IMR-90 (cell line): ENCODE data around the gene SLC66A2. TPM values are rescaled to one million over a fixed set of nuclear protein-coding genes. Genes with fewer than 3 reads are reported as not detected.

ENCODE experiments used
- ATAC-seq: fragments of 200-7000 bp; cut with Tn5 transposase; 2 replicates; pipeline ENCODE4 v1.9.1; 2020; ENCODE audit warnings: low read depth, mild to moderate bottlenecking, moderate library complexity
- BruUV-seq: library from RNA; stranded (reverse); fragments of 400-500 nt; replicated peaks from 2 replicates; lab custom pipeline; 2021; lab: Mats Ljungman, UMichigan
- CTCF ChIA-PET: fragments of 300-600 bp; formaldehyde crosslinking; extraction: SDS; loops from one replicate; lab custom pipeline; 2021; ENCODE audit warnings: antibody characterized with exemption; lab: Yijun Ruan, JAX
- POLR2A ChIA-PET: fragments of 300-600 bp; sonication (Branson Sonifier 250); formaldehyde crosslinking; loops from one replicate; lab custom pipeline; 2022; ENCODE audit warnings: antibody characterized with exemption; ENCODE audit not compliant: unreplicated experiment; lab: Charles Lee
- DNase-seq: peaks from one replicate; pipeline ENCODE4 v3.0.0; 2013
- H2AFZ ChIP-seq: replicated peaks from 2 replicates; pipeline ENCODE3; 2013; ENCODE audit warnings: low read length, mild to moderate bottlenecking; ENCODE audit not compliant: poor library complexity
- H2AK5ac ChIP-seq: 2 replicates; pipeline ENCODE4 v1.6.1; 2013; ENCODE audit warnings: low read depth, low read length, inconsistent platforms
- H2AK9ac ChIP-seq: replicated peaks from 2 replicates; pipeline ENCODE3; 2013; ENCODE audit warnings: mild to moderate bottlenecking, low read depth, low read length, moderate library complexity; ENCODE audit not compliant: poor library complexity
- H2BK120ac ChIP-seq: 2 replicates; pipeline ENCODE4 v1.6.1; 2013; ENCODE audit warnings: low read depth, low read length, inconsistent platforms
- H2BK15ac ChIP-seq: 3 replicates; pipeline ENCODE4 v1.6.1; 2013; ENCODE audit warnings: low read depth, low read length, inconsistent platforms
- H2BK20ac ChIP-seq: 2 replicates; pipeline ENCODE4 v1.6.1; 2013; ENCODE audit warnings: low read depth, mild to moderate bottlenecking, inconsistent platforms, low read length, moderate library complexity
- H2BK5ac ChIP-seq: 2 replicates; pipeline ENCODE4 v1.6.1; 2013; ENCODE audit warnings: mild to moderate bottlenecking, low read depth, low read length, inconsistent platforms; ENCODE audit not compliant: poor library complexity, severe bottlenecking
- H3K14ac ChIP-seq: replicated peaks from 2 replicates; pipeline ENCODE4 v1.6.1; 2013; ENCODE audit warnings: low read depth, low read length, inconsistent platforms
- H3K18ac ChIP-seq: 2 replicates; pipeline ENCODE4 v1.6.1; 2013; ENCODE audit warnings: low read depth, low read length, control low read depth
- H3K23ac ChIP-seq: 2 replicates; pipeline ENCODE4 v1.6.1; 2013; ENCODE audit warnings: low read depth, low read length, inconsistent platforms
- H3K27ac ChIP-seq: 2 replicates; pipeline ENCODE4 v1.5.1; 2013; ENCODE audit warnings: mild to moderate bottlenecking, control low read depth, low read length; ENCODE audit not compliant: insufficient read depth
- H3K27me3 ChIP-seq: 2 replicates; pipeline ENCODE4 v1.6.1; 2013; ENCODE audit warnings: low read length; ENCODE audit not compliant: control insufficient read depth, insufficient read depth
- H3K36me3 ChIP-seq: 2 replicates; pipeline ENCODE4 v1.6.1; 2013; ENCODE audit warnings: low read length, mixed read lengths; ENCODE audit not compliant: control insufficient read depth, insufficient read depth
- H3K4ac ChIP-seq: 2 replicates; pipeline ENCODE4 v1.6.1; 2013; ENCODE audit warnings: low read depth, low read length, inconsistent platforms
- H3K4me1 ChIP-seq: 2 replicates; pipeline ENCODE4 v1.6.1; 2013; ENCODE audit warnings: low read length, mixed read lengths; ENCODE audit not compliant: control insufficient read depth, insufficient read depth
- H3K4me2 ChIP-seq: 2 replicates; pipeline ENCODE4 v1.6.1; 2013; ENCODE audit warnings: low read depth, mild to moderate bottlenecking, control low read depth, low read length, moderate library complexity
- H3K4me3 ChIP-seq: 2 replicates; pipeline ENCODE4 v1.5.1; 2013; ENCODE audit warnings: low read depth, mild to moderate bottlenecking, control low read depth, low read length, moderate library complexity; ENCODE audit not compliant: insufficient read depth
- H3K56ac ChIP-seq: 2 replicates; pipeline ENCODE4 v1.6.1; 2013; ENCODE audit warnings: low read length, inconsistent platforms; ENCODE audit not compliant: insufficient read depth; ENCODE audit errors: extremely low read depth
- H3K79me1 ChIP-seq, 2 experiments: 2 replicates each; pipeline ENCODE4 v1.6.1; 2013; ENCODE audit warnings: low read length in 2 of 2, inconsistent platforms in 1 of 2, low read depth in 1 of 2
- H3K9ac ChIP-seq: 2 replicates; pipeline ENCODE4 v1.6.1; 2013; ENCODE audit warnings: low read depth, low read length, control low read depth
- H3K9me1 ChIP-seq: 2 replicates; pipeline ENCODE4 v1.6.1; 2013; ENCODE audit warnings: low read length, inconsistent platforms; ENCODE audit not compliant: insufficient read depth
- H3K9me3 ChIP-seq: 2 replicates; pipeline ENCODE4 v1.6.1; 2013; ENCODE audit warnings: low read length; ENCODE audit not compliant: control insufficient read depth, insufficient read depth
- H4K20me1 ChIP-seq: 2 replicates; pipeline ENCODE4 v1.6.1; 2013; ENCODE audit warnings: low read length, inconsistent platforms; ENCODE audit not compliant: insufficient read depth
- H4K5ac ChIP-seq: 2 replicates; pipeline ENCODE4 v1.6.1; 2013; ENCODE audit warnings: mild to moderate bottlenecking, low read depth, low read length, control low read depth
- H4K8ac ChIP-seq, 2 experiments: 2 replicates each; pipeline ENCODE4 v1.6.1; 2013; ENCODE audit warnings: low read depth in 2 of 2, low read length in 2 of 2, control low read depth in 1 of 2, inconsistent platforms in 1 of 2
- H4K91ac ChIP-seq: 2 replicates; pipeline ENCODE4 v1.6.1; 2013; ENCODE audit warnings: low read depth, low read length, inconsistent platforms; ENCODE audit not compliant: insufficient read depth
- BHLHE40 ChIP-seq: fragments of 150-350 bp; IDR thresholded peaks from 2 replicates; pipeline ENCODE4 v1.6.1; 2016; ENCODE audit warnings: mild to moderate bottlenecking, low read depth, low read length
- CHD1 ChIP-seq: IDR thresholded peaks from 2 replicates; pipeline ENCODE4 v1.6.1; 2012; ENCODE audit warnings: low read depth, low read length, improper control_type of control experiment
- CTCF ChIP-seq: conservative IDR thresholded peaks from 2 replicates; pipeline ENCODE4 v1.5.1; 2012; ENCODE audit warnings: mild to moderate bottlenecking, low read depth, low read length, improper control_type of control experiment
- FOS ChIP-seq: fragments of 150-350 bp; IDR thresholded peaks from 2 replicates; pipeline ENCODE4 v1.6.1; 2016; ENCODE audit warnings: low read depth, low read length
- MAFK ChIP-seq: IDR thresholded peaks from 2 replicates; pipeline ENCODE4 v1.6.1; 2012; ENCODE audit warnings: low read depth, low read length, improper control_type of control experiment
- MXI1 ChIP-seq: IDR thresholded peaks from 2 replicates; pipeline ENCODE4 v1.6.1; 2012; ENCODE audit warnings: low read depth, mild to moderate bottlenecking, low read length, moderate library complexity, borderline replicate concordance
- NFE2L2 ChIP-seq: fragments of 150-350 bp; IDR thresholded peaks from 2 replicates; pipeline ENCODE4 v1.6.1; 2016; ENCODE audit warnings: low read depth, mild to moderate bottlenecking, low read length
- POLR2A ChIP-seq: IDR thresholded peaks from 2 replicates; pipeline ENCODE4 v1.6.1; 2012; ENCODE audit warnings: mild to moderate bottlenecking, low read depth, low read length
- RFX5 ChIP-seq: IDR thresholded peaks from 2 replicates; pipeline ENCODE4 v1.8.0; 2012; ENCODE audit warnings: low read depth, mild to moderate bottlenecking, low read length, moderate library complexity
- SMC3 ChIP-seq: fragments of 150-350 bp; IDR thresholded peaks from 2 replicates; pipeline ENCODE4 v1.6.1; 2016; ENCODE audit warnings: low read depth, mild to moderate bottlenecking, antibody characterized with exemption, low read length, moderate library complexity
- USF2 ChIP-seq: fragments of 150-350 bp; IDR thresholded peaks from 2 replicates; pipeline ENCODE4 v1.6.1; 2017; ENCODE audit warnings: mild to moderate bottlenecking, antibody characterized with exemption, low read length, low read depth
- WGBS, 2 experiments: methylation state at CpG; one replicate each; pipeline versions ENCODE4 v1.1.5 to v1.1.7; 2013; ENCODE audit warnings: missing lambda C conversion rate in 2 of 2; ENCODE audit not compliant: insufficient read length in 1 of 2; ENCODE audit errors: extremely low coverage in 2 of 2; 5-methylcytosine and 5-hydroxymethylcytosine counted together
- dilution Hi-C: fragments of 300-500 bp; cut with HindIII; formaldehyde crosslinking; loops from one replicate; pipeline ENCODE4 v1.14.3; 2018; ENCODE audit warnings: low sequenced_read_pairs; ENCODE audit not compliant: unreplicated experiment
- in situ Hi-C: fragments of 300-500 bp; cut with MboI; formaldehyde crosslinking; loops from 3 replicates; pipeline ENCODE4 v1.14.3; 2019; ENCODE audit warnings: low sequenced_read_pairs, inconsistent platforms, mixed read lengths
- intact Hi-C: fragments of 100-400 bp; cut with micrococcal nuclease; formaldehyde crosslinking; loops from 2 replicates; pipeline ENCODE4 v1.10.0; 2022
- polyA plus RNA-seq, 3 experiments: library from polyadenylated mRNA; depleted of rRNA; stranded (reverse); fragments of >200 nt; gene quantifications; 2 replicates each; pipeline ENCODE4 v1.2.3, GENCODE V29; 2012; ENCODE audit warnings: low replicate concordance in 1 of 3
- total RNA-seq: library from RNA; depleted of rRNA; stranded (reverse); fragments of >200 nt; gene quantifications from 2 replicates; pipeline ENCODE4 v1.2.3, GENCODE V29; 2012

Gene SLC66A2
- total and polyA plus RNA-seq, 2 of the 4 experiments (the other 2 are of a cell fraction) = 17.6 to 23.5 TPM

- 83% methylated on average over 7 of the region's 25 CpGs; no CpG with 5 or more reads in 1 of the 2 experiments for WGBS, 2 experiments
- no peak overlapping the region for H3K18ac ChIP-seq
- dilution Hi-C loops = no loop called here
- H3K4me3 ChIP-seq = no peak overlapping the region
- no peak overlapping the region for H2AK9ac ChIP-seq
- H3K27ac ChIP-seq = no peak overlapping the region
- H3K9me3 ChIP-seq = peaks cover 17% of the 10 kb centered on the region
- no peak overlapping the region for H2BK20ac ChIP-seq
- no peaks in the 10 kb centered on the region for H3K4me1 ChIP-seq
- H4K5ac ChIP-seq = no peak overlapping the region
- ATAC-seq = no peak
- no peaks in the 10 kb centered on the region for H3K9me1 ChIP-seq
- peaks cover 13% of the 10 kb centered on the region for H4K20me1 ChIP-seq
- intact Hi-C loops = no loop called here
- CTCF ChIA-PET = no interaction called here
- peaks cover 22 to 43% of the 10 kb centered on the region in 2 experiments; a peak in 3 of 4 replicates for H3K79me1 ChIP-seq
- H2BK5ac ChIP-seq = no peak overlapping the region
- H4K8ac ChIP-seq = no peak overlapping the region
- no peak overlapping the region for H2BK120ac ChIP-seq
- peaks cover 30% of the 10 kb centered on the region for H3K36me3 ChIP-seq
- H3K27me3 ChIP-seq = no peaks in the 10 kb centered on the region
- H3K9ac ChIP-seq = no peak overlapping the region
- H2AFZ ChIP-seq = no peak overlapping the region
- BruUV-seq = no TSS peak
- H3K4me2 ChIP-seq = no peak overlapping the region
- H3K56ac ChIP-seq = no peak overlapping the region
- H3K23ac ChIP-seq = no peak overlapping the region
- no peak overlapping the region for H2BK15ac ChIP-seq
- no peak overlapping the region for H3K4ac ChIP-seq
- POLR2A ChIA-PET = no interaction called here
- no peak for DNase-seq
- H4K91ac ChIP-seq = no peak overlapping the region
- in situ Hi-C loops = no loop called here
- TF ChIP-seq USF2 (no peak), POLR2A (no peak), RFX5 (no peak), NFE2L2 (no peak), BHLHE40 (no peak), FOS (no peak), MXI1 (no peak), CTCF (no peak), SMC3 (no peak), CHD1 (no peak), MAFK (no peak)
- no peak overlapping the region for H3K14ac ChIP-seq
- no peak overlapping the region for H2AK5ac ChIP-seq
These were observed 23.6 kb downstream of the SLC66A2 start for GRCh38 chr18:79927607-79928562.
